GM12891 (cell line): ENCODE results near the gene OR6C75. TPM values are rescaled to one million over a fixed set of nuclear protein-coding genes. Genes with fewer than 3 reads are reported as not detected.
"Not testable (repeated sequence)": the region's sequence is repeated elsewhere in the genome, so short reads cannot be mapped to it uniquely, and the experiment has no call there.

ENCODE experiments used
- DNase-seq: peaks from one replicate; pipeline ENCODE4 v3.0.0; 2011; ENCODE audit warnings: low spot score; ENCODE audit not compliant: insufficient read length
- FAIRE-seq: peaks from 2 replicates; lab custom pipeline; 2011; peaks lifted over from hg19 to GRCh38; lab: Jason Lieb, UNC
- PAX5 ChIP-seq: IDR thresholded peaks from 2 replicates; pipeline ENCODE4 v1.6.1; 2011; ENCODE audit warnings: low read length, moderate library complexity, mild to moderate bottlenecking; ENCODE audit not compliant: insufficient read depth, severe bottlenecking
- POLR2A ChIP-seq: IDR thresholded peaks from 2 replicates; pipeline ENCODE4 v1.6.1; 2011; ENCODE audit warnings: low read depth, low read length, control low read depth
- POLR2AphosphoS5 ChIP-seq: IDR thresholded peaks from 2 replicates; pipeline ENCODE4 v1.6.1; 2011; ENCODE audit warnings: low read depth, low read length, control low read depth
- POU2F2 ChIP-seq: IDR thresholded peaks from 2 replicates; pipeline ENCODE4 v1.6.1; 2011; ENCODE audit warnings: low read depth, mild to moderate bottlenecking, control low read depth, low read length, moderate library complexity
- SPI1 ChIP-seq: IDR thresholded peaks from 2 replicates; pipeline ENCODE4 v1.6.1; 2011; ENCODE audit warnings: low read depth, low read length, control low read depth
- TAF1 ChIP-seq: IDR thresholded peaks from 2 replicates; pipeline ENCODE4 v1.6.1; 2011; ENCODE audit warnings: low read depth, low read length, control low read depth
- polyA plus RNA-seq: library from polyadenylated mRNA; unstranded; fragments of >200 nt; gene quantifications from one replicate; pipeline ENCODE4 v1.2.1, GENCODE V29; 2012; ENCODE audit warnings: low read depth, missing spikeins, inconsistent platforms; ENCODE audit not compliant: missing spikeins

Gene OR6C75
- polyA plus RNA-seq: not detected

DNA sequence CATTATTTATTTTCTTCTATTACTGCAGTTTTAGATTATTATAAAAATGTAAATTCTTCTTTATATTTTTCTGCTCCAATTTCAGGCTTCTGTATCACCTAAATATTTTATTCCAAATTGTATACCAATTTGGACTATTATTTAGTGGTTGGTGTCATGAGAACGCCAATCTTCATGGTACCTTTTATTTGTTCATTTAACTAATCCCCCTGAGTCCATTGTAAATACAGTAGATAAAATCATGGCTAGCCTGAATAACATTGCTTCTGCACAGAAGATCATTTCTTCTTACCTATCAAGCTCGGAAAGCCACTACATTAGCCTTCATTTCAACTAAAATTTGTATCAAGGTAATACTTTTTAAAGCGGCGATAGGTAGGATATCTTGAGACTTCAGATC lies at the start of gene OR6C75:
Gene OR6C75, plus strand, starts transcription at position 301 of the 400 bp plus-strand sequence. CDS start 2,136 bp downstream, outside the sequence.
- DNase-seq: no peak
- TF ChIP-seq SPI1 (no peak), PAX5 (no peak), POU2F2 (no peak), POLR2AphosphoS5 (no peak)
- no peak for FAIRE-seq

DNA sequence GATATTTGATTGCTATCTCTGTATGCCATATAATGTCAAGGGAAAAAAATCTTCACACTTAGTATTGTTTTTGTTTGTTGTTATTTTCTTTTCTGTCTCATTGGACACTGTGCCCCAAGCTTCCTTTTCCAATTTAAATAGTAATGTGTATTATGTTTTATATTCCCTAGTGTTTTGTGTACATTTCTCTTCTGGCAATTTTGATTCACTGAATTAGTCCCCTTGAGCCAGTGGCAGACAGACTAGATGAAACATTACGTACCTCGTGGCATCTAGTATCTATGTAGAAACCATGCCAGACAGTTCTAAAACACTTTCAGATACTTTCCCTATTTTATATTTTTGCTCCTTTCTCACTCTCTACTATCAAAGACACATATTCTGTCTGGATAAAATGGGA lies 48.7 kb upstream of the OR6C75 start, which contains the start of gene OR6C1:
Gene OR6C1, plus strand, starts transcription at position 301 of the 400 bp plus-strand sequence. CDS start 6,257 bp downstream, outside the sequence.
- DNase-seq (no peak), FAIRE-seq (no peak)
- no peak for TF ChIP-seq TAF1
- TF ChIP-seq POU2F2: no peak
- TF ChIP-seq POLR2AphosphoS5: no peak
- TF ChIP-seq POLR2A: no peak
- no peak for TF ChIP-seq SPI1
- no peak for TF ChIP-seq PAX5

DNA sequence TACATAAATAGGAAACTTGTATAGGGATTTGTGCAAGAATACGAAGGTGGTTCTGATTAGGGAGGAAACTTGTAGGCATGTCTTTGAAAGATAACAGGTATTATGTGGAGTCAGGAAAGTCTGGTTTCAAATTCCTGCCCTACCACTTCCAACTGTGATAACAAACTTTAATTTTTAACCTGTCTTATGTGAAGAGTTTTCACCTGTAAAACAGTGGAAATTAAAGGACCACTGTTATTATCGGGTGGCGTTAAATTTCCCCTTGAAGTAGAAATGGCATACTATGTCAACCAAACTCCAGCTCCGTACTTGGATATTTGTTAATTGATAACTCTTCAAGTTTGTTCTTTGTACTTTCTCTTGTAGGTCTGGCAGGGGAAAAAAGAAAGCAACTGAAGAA lies 42.6 kb upstream of the OR6C75 start:
- TF ChIP-seq POLR2AphosphoS5: no peak
- TF ChIP-seq SPI1: no peak
- no peak for TF ChIP-seq PAX5
- no peak for TF ChIP-seq POLR2A
- no peak for TF ChIP-seq TAF1
- no peak for TF ChIP-seq POU2F2
- no peak for DNase-seq
- no peak for FAIRE-seq

DNA sequence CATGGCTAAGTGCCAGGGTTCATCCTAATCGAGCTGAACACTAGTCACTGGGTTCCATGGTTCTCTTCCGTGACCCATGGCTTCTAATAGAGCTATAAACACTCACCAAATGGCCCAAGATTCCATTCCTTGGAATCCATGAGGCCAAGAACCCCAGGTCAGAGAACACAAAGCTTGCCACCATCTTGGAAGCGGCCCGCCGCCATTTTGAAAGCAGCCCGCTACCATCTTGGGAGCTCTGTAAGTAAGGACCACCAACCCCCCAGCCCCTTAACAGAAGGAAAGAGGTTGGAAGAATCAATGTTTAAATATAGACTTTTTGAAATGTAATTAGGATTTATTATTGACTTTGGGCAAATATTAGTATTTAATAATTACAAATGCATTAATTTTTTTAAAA lies 37.0 kb upstream of the OR6C75 start:
- not testable (repeated sequence) for DNase-seq, FAIRE-seq

DNA sequence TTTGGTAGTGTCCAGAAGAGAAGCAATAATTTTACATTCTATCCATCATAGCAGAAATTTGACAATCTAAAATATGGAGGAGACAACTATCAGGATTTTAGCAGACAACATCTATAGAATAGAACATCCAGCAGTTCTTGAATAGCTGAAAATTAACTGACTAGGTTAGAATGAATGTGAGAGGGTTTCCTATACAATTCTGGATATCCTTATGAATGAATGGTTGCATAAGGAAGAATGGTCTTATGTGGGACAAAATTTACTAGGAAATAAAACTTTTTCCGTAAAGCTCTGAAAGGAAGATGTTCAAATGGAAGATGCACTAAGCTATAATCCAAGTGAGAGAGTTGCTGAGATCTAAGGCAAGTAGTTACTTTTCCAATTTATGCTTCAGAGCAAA lies 32.3 kb upstream of the OR6C75 start, which contains the start of gene OR6C3:
Gene OR6C3, plus strand, starts transcription at position 301 of the 400 bp plus-strand sequence. CDS start 955 bp downstream, outside the sequence.
- TF ChIP-seq SPI1 (no peak), POLR2AphosphoS5 (no peak), POLR2A (no peak), TAF1 (no peak), POU2F2 (no peak), PAX5 (no peak)
- FAIRE-seq: no peak

DNA sequence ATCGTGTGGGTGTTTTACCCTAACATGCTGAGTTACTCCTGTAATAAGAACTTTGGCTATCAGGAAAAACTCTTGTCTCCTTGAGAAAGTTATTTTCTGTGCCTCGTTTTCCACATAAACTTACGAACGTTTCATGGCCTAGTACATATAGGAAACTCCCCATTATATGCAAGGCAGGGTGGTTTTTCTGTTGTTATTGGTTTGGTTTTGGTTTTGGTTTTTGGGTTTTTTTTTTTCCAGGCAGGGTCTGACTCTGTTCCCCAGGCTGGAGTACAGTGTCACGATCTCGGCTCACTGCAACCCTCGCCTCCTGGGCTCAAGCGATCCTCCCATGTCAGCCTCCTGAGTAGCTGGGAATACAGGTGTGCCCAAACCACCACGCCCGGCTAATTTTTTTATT lies 26.8 kb upstream of the OR6C75 start:
- FAIRE-seq: no peak
- DNase-seq: no peak
- TF ChIP-seq TAF1 (no peak), SPI1 (no peak), POLR2AphosphoS5 (no peak), POLR2A (no peak)

More for the DNA sequence above, 32.3 kb upstream of the OR6C75 start, which contains the start of gene OR6C3:
- no peak for DNase-seq

DNA sequence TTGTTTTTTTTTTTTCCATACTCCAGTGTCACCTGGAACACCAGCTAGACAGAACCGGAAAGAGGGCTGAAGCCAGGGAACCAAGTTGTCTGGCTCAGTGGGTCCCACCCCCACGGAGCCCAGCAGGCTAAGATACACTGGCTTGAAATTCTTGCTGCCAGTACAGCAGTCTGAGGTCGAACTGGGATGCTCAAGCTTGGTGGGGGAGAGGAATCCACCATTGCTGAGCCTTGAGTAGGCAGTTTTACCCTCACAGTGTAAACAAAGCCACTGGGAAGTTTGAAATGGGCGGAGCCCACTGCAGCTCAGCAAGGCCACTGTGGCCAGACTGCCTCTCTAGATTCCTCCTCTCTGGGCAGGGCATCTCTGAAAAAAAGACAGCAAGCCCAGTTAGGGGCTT lies 7.4 kb upstream of the OR6C75 start:
- not testable (repeated sequence) for DNase-seq, FAIRE-seq

DNA sequence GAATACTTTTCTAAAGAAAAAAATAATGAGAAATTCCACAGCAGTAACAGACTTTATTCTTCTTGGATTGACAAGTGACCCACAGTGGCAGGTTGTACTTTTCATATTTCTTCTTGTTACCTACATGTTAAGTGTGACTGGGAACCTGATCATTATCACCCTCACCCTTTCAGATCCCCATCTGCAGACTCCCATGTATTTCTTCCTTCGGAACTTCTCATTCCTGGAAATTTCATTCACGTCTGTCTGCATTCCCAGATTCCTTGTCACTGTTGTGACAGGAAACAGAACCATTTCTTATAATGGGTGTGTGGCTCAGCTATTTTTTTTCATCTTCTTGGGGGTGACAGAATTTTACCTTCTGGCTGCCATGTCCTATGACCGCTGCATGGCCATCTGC lies 2.3 kb downstream of the OR6C75 start:
- TF ChIP-seq TAF1: no peak
- TF ChIP-seq POLR2A: no peak
- DNase-seq: no peak
- FAIRE-seq: no peak

DNA sequence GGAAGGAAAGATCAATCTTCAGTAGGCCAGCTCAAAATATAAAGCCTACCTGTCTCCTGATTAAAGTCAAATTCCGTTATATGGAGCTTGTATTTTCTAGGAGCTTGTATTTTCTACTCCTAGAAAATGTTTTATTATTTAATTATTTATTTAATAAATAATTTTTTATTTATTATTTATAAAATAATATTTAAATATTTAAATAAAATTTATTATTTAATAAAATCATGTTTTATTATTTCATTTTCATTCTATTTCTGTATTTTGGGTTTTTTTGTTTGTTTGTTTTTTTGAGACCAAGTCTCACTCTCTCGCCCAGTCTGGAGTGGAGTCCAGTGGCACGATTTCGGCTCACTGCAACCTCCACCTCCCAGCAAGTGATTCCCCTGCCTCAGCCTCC lies 9.7 kb downstream of the OR6C75 start:
- TF ChIP-seq POLR2A (no peak), PAX5 (no peak), TAF1 (no peak), SPI1 (no peak), POU2F2 (no peak), POLR2AphosphoS5 (no peak)
- no peak for FAIRE-seq
- DNase-seq: no peak

DNA sequence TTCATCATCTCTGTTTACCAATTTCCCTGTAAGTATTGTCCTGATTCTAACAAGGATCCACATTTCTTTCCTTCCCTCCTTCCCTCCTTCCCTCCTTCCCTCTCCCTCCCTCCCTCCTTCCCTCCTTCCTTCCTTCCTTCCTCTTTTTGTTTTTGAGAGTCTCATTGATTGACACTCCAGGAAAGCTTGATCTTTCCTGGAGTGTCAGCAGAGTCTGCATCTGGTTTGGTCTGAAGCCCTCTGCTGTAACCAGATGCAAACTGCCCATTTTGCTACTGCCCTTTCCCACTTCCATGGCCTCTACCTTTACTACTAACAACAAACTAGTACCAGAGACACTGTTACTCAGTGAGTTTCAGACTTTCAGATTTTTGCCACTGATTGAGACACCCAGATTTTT lies 23.1 kb downstream of the OR6C75 start:
- DNase-seq (no peak), FAIRE-seq (no peak)
- no peak for TF ChIP-seq TAF1
- no peak for TF ChIP-seq SPI1
- TF ChIP-seq POLR2A: no peak
- no peak for TF ChIP-seq POLR2AphosphoS5
- TF ChIP-seq PAX5: no peak
- no peak for TF ChIP-seq POU2F2

DNA sequence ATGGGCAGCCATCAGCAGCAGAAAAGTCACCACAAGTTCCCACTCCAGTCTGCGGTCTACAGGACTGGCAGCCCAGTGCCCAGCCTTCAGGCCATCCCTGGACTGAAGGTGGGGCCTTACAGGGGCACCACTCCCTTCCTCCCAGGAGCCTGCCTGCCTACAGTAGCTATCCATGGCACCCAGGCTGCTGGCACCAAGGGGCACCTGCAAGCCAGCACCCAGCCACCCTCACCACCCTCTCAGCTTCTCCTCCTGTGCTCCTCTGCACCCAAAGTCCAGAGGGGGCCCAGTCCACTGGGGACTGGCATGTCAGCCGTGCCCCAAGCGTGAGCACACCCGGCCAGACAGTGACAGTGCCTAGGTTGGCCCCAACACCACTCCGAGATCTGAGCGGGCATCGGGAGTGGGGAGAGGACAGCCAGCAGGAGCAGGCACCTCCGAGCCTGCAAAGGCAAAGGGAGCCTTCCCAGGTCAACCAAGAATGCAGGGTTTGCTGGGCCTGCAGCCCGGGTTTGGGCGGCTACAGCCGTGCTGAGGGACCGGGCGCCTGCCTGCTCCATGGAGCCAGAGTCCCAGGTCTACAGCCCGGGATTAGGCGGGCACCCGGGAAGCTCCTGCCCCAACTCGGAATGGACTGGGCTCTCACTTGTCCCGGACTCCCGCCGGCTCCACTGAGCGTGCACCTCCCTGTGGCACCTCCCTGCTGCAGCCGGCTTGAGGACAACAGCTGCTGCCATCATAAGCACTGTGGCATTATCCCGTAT lies 29.4 kb downstream of the OR6C75 start:
- FAIRE-seq: no peak
- no peak for DNase-seq

More for the DNA sequence above, 29.4 kb downstream of the OR6C75 start:
- TF ChIP-seq TAF1 (no peak), SPI1 (no peak), POLR2AphosphoS5 (no peak), PAX5 (no peak), POU2F2 (no peak), POLR2A (no peak)
